Esophagus muscularis mucosa (tissue), 4 donors: ENCODE data around the gene XKRX. TPM values are rescaled to one million over a fixed set of nuclear protein-coding genes. Genes with fewer than 3 reads are reported as not detected.

Source experiments
- DNase-seq: peaks from one replicate; pipeline ENCODE4 v3.0.0-alpha.2; 2017; ENCODE audit errors: extremely low spot score
- H3K27ac ChIP-seq, 4 donors: fragments of 200-600 bp; sonication (generic); replicated peaks in 1 of 4; 1 replicate in 3 of 4; 2 replicates in 1 of 4; pipeline ENCODE4 v1.5.1; 2016 to 2019; ENCODE audit warnings: mild to moderate bottlenecking in 1 of 4
- H3K27me3 ChIP-seq, 4 donors: fragments of 200-600 bp; sonication (generic); one replicate each; pipeline versions ENCODE4 v1.5.1 to v1.6.0; 2016 to 2019
- H3K36me3 ChIP-seq, 4 donors: fragments of 200-600 bp; sonication (generic); one replicate each; pipeline ENCODE4 v1.5.1; 2016 to 2019
- H3K4me1 ChIP-seq, 4 donors: fragments of 200-600 bp; sonication (generic); one replicate each; pipeline ENCODE4 v1.5.1; 2016 to 2019
- H3K4me3 ChIP-seq, 4 donors: fragments of 200-600 bp; sonication (generic); 1 replicate in 2 of 4; 2 replicates in 2 of 4; pipeline ENCODE4 v1.5.1; 2016 to 2019; ENCODE audit warnings: mild to moderate bottlenecking in 4 of 4, moderate library complexity in 1 of 4
- H3K9me3 ChIP-seq, 4 donors: fragments of 200-600 bp; sonication (generic); 1 replicate in 3 of 4; 2 replicates in 1 of 4; pipeline ENCODE4 v1.5.1; 2016 to 2019
- CTCF ChIP-seq, 3 experiments: fragments of 200-600 bp in 2 of 3; fragments of 450-650 bp in 1 of 3; sonication (generic) in 2 of 3; IDR thresholded peaks; one replicate each; pipeline ENCODE4 v1.5.1; 2017 to 2019; ENCODE audit warnings: antibody characterized with exemption in 3 of 3, mild to moderate bottlenecking in 2 of 3, moderate library complexity in 1 of 3
- EP300 ChIP-seq: sonication (generic); formaldehyde crosslinking; IDR thresholded peaks from one replicate; pipeline ENCODE4 v1.6.1; 2017; ENCODE audit warnings: antibody characterized with exemption
- POLR2A ChIP-seq: fragments of 450-650 bp; IDR thresholded peaks from one replicate; pipeline ENCODE4 v1.6.1; 2017; ENCODE audit warnings: antibody characterized with exemption, moderate library complexity, mild to moderate bottlenecking, low read depth
- POLR2AphosphoS5 ChIP-seq, 2 donors: sonication (generic); formaldehyde crosslinking; IDR thresholded peaks; one replicate each; pipeline ENCODE4 v1.6.1; 2017; ENCODE audit warnings: antibody characterized with exemption in 2 of 2
- WGBS: methylation state at CpG from one replicate; pipeline ENCODE4 v1.1.5; 2018; 5-methylcytosine and 5-hydroxymethylcytosine counted together
- intact Hi-C: fragments of 100-400 bp; cut with DNase I; formaldehyde crosslinking; loops from one replicate; pipeline ENCODE4 v1.15.1; 2023
- total RNA-seq, 4 donors: library from RNA; depleted of rRNA; stranded (reverse); fragments of >200 nt; gene quantifications; one replicate each; pipeline versions ENCODE4 v1.1.0 to v1.2.1, GENCODE V29; 2016

Gene XKRX
- total RNA-seq, 4 donors from 2014 or later = 0.17 TPM; not detected in 3

- H3K4me3 ChIP-seq = no peak overlapping the region
- H3K27ac ChIP-seq = no peak overlapping the region
- H3K27me3 ChIP-seq = no peaks in the 10 kb centered on the region
- H3K9me3 ChIP-seq = no peaks in the 10 kb centered on the region
- no peaks in the 10 kb centered on the region for H3K36me3 ChIP-seq
- TF ChIP-seq POLR2AphosphoS5 (IDR thresholded peaks at IDR 0.05) = no peak
- no peak for TF ChIP-seq CTCF (IDR thresholded peaks at IDR 0.05)
- TF ChIP-seq EP300 = no peak
- TF ChIP-seq POLR2A = no peak
- DNase-seq = no peak
- intact Hi-C loops = no loop called here
- no peaks in the 10 kb centered on the region for H3K4me1 ChIP-seq
- WGBS = 57% methylated on average over 2 of the region's 2 CpGs
Measured at GRCh38 chrX:100946299-100946927, 17.7 kb upstream of the XKRX start.

DNA sequence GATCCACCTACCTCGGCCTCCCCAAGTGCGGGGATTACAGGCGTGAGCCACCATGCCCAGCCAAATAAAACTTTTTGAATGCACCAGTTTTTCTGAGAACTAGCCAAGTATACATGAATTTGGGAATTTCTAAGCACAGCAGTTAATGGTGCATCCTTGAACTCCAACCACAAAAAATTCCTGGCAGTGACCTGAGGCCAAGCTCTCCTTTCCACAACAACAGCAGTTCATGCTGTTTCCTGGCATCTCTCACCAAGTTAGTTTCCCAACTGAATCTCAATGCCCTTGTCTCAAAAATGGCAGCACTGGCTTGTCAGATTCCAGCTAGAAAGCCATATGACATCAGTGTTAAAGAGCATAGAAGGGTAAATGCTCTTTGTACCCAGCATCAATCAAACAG is 15.9 kb upstream of the XKRX start:
- TF ChIP-seq POLR2A (no peak), CTCF (IDR thresholded peaks at IDR 0.05) (no peak), EP300 (no peak), POLR2AphosphoS5 (IDR thresholded peaks at IDR 0.05) (no peak)
- Histone ChIP-seq H3K27me3 (no peaks in the 10 kb centered on the region), H3K9me3 (no peaks in the 10 kb centered on the region), H3K4me3 (no peak overlapping the region), H3K4me1 (no peaks in the 10 kb centered on the region), H3K36me3 (no peaks in the 10 kb centered on the region), H3K27ac (no peak overlapping the region)
- WGBS = 95% methylated on average over 3 of the region's 3 CpGs
- no peak for DNase-seq
- intact Hi-C loops = no loop called here

DNA sequence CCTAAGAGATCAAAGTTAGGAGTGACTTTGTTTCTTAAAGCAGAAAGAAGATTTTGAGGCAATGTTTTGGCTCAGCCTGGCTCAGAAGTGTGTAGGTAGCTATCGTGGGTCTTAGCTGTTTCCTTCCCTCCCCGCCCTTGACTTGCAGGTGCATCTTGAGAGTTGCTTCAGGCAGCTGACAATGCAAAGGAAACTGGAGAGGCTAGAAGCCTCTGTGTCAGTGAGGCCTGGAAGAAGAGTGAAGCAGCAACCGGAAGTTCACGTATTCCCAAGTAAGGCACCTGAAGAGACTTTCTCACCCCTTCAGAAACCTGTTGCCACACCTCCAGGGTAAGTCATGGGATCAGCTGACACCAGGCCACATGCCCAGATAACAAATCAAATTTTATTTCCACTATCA is 10.6 kb upstream of the XKRX start:
- intact Hi-C loops = no loop called here
- no peaks in the 10 kb centered on the region for H3K27me3 ChIP-seq
- H3K9me3 ChIP-seq = no peaks in the 10 kb centered on the region
- H3K4me3 ChIP-seq = no peak overlapping the region
- no peaks in the 10 kb centered on the region for H3K4me1 ChIP-seq
- H3K27ac ChIP-seq = no peak overlapping the region
- no peaks in the 10 kb centered on the region for H3K36me3 ChIP-seq
- TF ChIP-seq CTCF (IDR thresholded peaks at IDR 0.05) = no peak
- TF ChIP-seq POLR2A = no peak
- no peak for TF ChIP-seq POLR2AphosphoS5 (IDR thresholded peaks at IDR 0.05)
- no peak for TF ChIP-seq EP300
- 65% methylated on average over 4 of the region's 4 CpGs for WGBS
- no peak for DNase-seq

- Histone ChIP-seq H3K27me3 (no peaks in the 10 kb centered on the region), H3K27ac (no peak overlapping the region), H3K9me3 (peaks cover 0 to 7% (median 0%) of the 10 kb centered on the region in 4 donors), H3K4me3 (no peak overlapping the region), H3K4me1 (no peaks in the 10 kb centered on the region), H3K36me3 (no peaks in the 10 kb centered on the region)
- no peak for DNase-seq
- 63% methylated on average over 2 of the region's 2 CpGs for WGBS
- no peak for TF ChIP-seq EP300
- TF ChIP-seq POLR2AphosphoS5 (IDR thresholded peaks at IDR 0.05) = no peak
- TF ChIP-seq CTCF (IDR thresholded peaks at IDR 0.05) = no peak
- TF ChIP-seq POLR2A = no peak
- intact Hi-C loops = no loop called here
Measured at GRCh38 chrX:100935767-100936166, 7.0 kb upstream of the XKRX start.

DNA sequence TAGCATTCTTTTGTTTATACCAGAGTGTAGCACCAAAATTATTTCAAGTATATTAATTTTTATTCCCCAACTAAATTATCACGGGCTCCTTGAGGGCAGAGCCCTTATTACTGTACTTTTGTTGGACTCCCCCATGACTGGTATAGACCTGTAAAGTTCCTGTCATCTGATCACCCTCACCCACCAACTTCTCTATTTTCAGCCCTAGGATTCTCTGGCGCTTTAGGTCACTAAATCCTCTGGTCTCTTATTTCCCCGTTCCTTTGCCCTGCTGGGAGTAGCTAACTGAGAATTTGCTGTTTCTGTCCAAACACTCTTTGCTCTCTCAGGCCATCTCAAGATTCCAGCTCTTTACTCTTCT is 3.2 kb upstream of the XKRX start:
- H3K9me3 ChIP-seq = peaks cover 0 to 7% (median 0%) of the 10 kb centered on the region in 4 donors
- no peak overlapping the region for H3K4me3 ChIP-seq
- intact Hi-C loops = no loop called here
- no peak for TF ChIP-seq CTCF (IDR thresholded peaks at IDR 0.05)
- no peak for TF ChIP-seq EP300
- TF ChIP-seq POLR2AphosphoS5 (IDR thresholded peaks at IDR 0.05) = no peak
- TF ChIP-seq POLR2A = no peak
- 87% methylated on average over 3 of the region's 3 CpGs for WGBS
- no peaks in the 10 kb centered on the region for H3K36me3 ChIP-seq
- no peak for DNase-seq
- H3K27ac ChIP-seq = no peak overlapping the region
- H3K27me3 ChIP-seq = no peaks in the 10 kb centered on the region
- H3K4me1 ChIP-seq = peaks cover 3 to 15% (median 13%) of the 10 kb centered on the region in 4 donors
